ENCODE results near the gene GALNT12.

DNA sequence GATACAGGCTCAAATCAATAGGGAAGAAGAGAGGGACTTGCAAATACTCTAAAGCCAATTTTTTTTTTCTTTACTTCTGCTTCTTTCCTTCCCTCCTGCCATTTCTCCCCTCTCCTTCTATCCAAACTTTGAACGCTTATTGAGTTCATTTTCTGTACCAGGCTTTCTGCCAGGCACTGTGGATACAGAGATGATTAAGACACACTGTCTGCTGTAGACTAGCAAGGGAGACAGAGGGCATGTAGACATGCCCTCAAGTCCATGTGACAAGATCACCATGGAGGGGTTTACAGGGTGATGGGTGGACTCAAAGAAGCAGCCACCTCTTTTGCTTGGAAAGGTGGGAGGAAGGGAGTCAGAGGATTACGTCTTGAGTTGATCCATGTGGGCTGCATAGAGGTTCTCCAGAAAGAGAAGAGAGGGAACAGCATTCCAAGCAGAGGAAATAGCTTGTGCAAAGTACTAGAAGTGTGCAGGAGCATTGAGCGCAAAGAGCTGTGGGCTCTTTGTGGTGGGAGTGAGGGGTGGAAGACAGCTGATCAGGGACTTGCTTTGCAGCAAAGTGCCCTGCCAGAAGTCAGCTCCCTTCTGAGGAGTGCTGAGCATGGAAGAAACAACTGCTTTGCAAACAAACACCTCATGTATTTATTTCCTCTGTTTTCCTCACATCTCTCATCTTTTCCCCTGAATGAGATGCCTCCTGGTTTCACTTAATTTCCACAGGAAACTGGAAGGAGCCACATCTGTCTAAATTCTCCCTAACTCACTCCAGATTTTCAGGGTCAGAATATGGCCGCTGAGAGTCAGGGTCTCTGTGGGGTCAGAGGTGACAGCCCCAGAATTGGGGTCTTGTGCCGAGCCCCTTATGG lies 71.9 kb downstream of the GALNT12 start:
- TF ChIP-seq EZH2 (IDR thresholded peaks at IDR 0.05) (no peak), POLR2AphosphoS5 (IDR thresholded peaks at IDR 0.05; ENCODE audit: borderline replicate concordance, low read depth, low read length) (no peak), FOXP2 (optimal IDR thresholded peaks at IDR 0.05; ENCODE audit: control extremely low read depth, extremely low read length, insufficient read depth) (no peak)

All from SK-N-MC (cell line).